Fibroblast of villous mesenchyme (primary cell): Measurements from ENCODE around the gene PRRC2A. TPM values are rescaled to one million over a fixed set of nuclear protein-coding genes. Genes with fewer than 3 reads are reported as not detected.

Experiments used
- DNase-seq: peaks from one replicate; pipeline ENCODE4 v3.0.0-alpha.2; 2010; ENCODE audit warnings: low read depth
- H3K4me3 ChIP-seq: 2 replicates; pipeline ENCODE4 v1.5.1; 2011; ENCODE audit warnings: low read depth, mild to moderate bottlenecking, low read length
- CTCF ChIP-seq: IDR thresholded peaks from 2 replicates; pipeline ENCODE4 v1.5.1; 2012; ENCODE audit warnings: low read depth, mild to moderate bottlenecking, low read length; ENCODE audit not compliant: insufficient read depth
- total RNA-seq: library from RNA; depleted of rRNA; stranded (reverse); fragments of >200 nt; gene quantifications from 2 replicates; pipeline ENCODE4 v1.2.3, GENCODE V29; 2012

The PRRC2A gene
- total RNA-seq, 1 donor = 84.2 TPM

GRCh38 chr6:31663961-31664789 lies 43.7 kb downstream of the PRRC2A start:
- peak; percentile 80 for DNase-seq
- no peak for TF ChIP-seq CTCF

GRCh38 chr6:31664790-31665500 lies 44.4 kb downstream of the PRRC2A start, which contains the start of gene GPANK1:
Gene GPANK1 (minus strand): TSS chr6:31664997. CDS start chr6:31664478, 519 bp downstream.
- peak within 1 kb of the TSS; percentile 96 for H3K4me3 ChIP-seq
- TF ChIP-seq CTCF = no peak
- DNase-seq = peak; percentile 97

More at GRCh38 chr6:31663961-31664789, 43.7 kb downstream of the PRRC2A start:
- peak overlapping the region; percentile 96 for H3K4me3 ChIP-seq

DNA sequence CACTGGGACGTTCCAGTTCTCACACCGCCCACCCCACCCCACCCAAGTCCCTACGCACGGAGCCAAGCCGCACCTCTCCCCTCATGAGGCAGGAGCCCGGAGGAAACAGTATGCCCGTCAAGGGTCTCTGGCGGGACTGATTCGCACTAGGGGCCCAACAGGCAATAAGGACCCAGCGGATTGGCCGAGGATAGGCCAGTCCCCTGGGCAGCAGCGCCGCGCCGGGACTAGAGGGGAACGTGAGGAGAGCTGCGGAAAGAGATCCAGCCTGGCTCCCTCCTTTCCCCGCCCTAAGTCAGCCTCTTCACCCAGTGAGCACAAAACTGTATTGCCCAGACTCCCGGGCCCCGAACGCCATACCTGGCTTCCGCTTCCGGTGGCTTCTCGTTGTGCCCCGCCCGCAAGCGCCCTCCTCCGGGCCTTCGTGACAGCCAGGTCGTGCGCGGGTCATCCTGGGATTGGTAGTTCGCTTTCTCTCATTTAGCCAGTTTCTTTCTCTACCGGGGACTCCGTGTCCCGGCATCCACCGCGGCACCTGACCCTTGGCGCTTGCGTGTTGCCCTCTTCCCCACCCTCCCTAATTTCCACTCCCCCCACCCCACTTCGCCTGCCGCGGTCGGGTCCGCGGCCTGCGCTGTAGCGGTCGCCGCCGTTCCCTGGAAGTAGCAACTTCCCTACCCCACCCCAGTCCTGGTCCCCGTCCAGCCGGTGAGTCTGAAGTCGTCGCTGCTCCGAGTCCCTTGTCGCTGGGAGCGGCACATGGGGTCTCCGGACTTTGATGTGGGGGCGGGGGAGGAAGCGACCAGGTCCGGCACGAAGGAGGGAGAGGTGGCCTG lies 45.2 kb downstream of the PRRC2A start, which contains the start of gene CSNK2B:
TSS of gene CSNK2B (plus strand) at position 580 of the 836 bp plus-strand sequence. CDS start 752 bp downstream, outside the sequence.
- peak; percentile 97 for DNase-seq
- no peak for TF ChIP-seq CTCF
- peak within 1 kb of the TSS; percentile 96 for H3K4me3 ChIP-seq

- DNase-seq = no peak
- peak overlapping the region; percentile 96 for H3K4me3 ChIP-seq
- no peak for TF ChIP-seq CTCF
Observed at GRCh38 chr6:31666337-31666965, 45.9 kb downstream of the PRRC2A start.

GRCh38 chr6:31669676-31670075 lies 49.2 kb downstream of the PRRC2A start, which contains the start of gene LY6G5B:
Gene LY6G5B (plus strand): TSS chr6:31669976. CDS start chr6:31670951, 975 bp downstream.
- TF ChIP-seq CTCF = no peak
- no peak within 1 kb of the TSS for H3K4me3 ChIP-seq
- DNase-seq = no peak
